ENCODE results near the gene FRMD7.

- TF ChIP-seq CTCF (IDR thresholded peaks at IDR 0.05; ENCODE audit: low read depth, low read length) (no peak), POLR2A (IDR thresholded peaks at IDR 0.05; ENCODE audit: extremely low read depth, insufficient read length) (no peak)
Measured at GRCh38 chrX:132173647-132174046, 45.8 kb upstream of the FRMD7 start.
